ENCODE results near the gene CACNA2D3.

CACNA2D3 gene

DNA sequence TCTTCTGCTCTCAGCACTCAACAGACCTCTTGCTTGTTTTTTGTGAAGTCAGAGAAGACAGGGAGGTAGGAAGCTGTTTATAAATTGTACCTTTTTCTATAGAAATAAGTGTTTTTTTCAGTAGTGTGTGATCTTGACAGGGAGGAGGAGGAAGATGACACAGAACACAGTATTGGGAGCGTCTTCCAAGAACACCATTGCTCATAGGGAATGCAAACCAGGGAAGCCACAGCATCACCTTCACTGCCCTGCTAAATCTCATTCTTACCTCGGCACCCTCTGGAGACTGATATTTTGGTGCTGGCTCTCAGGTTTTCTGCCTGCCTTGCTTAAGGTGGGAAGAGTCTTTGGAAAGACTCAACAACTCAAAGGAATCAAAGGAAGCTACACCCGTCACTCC is 636.1 kb downstream of the CACNA2D3 start:
- TF ChIP-seq GATA3 (IDR thresholded peaks at IDR 0.05; ENCODE audit: low read depth, low read length) (no peak), GATA2 (IDR thresholded peaks at IDR 0.05; ENCODE audit: low read depth, low read length) (no peak)

DNA sequence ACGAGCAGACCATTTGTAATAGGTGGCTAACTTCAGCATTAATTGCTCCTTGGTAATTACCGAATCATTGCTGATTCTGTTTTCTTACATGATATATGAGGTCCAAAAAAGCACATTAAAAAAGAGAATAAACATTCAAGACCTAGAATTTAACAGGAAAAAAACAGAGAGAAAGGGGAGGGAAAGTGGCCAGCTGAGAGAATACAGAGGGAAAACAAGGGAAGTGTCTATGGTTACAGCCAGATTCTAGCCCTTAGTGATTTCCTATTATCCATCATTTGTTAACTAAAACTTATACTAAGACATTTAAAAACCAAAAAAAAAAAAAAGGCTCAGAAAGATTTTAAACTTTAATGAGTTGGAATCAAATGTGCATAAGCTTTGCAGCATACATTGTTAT is 636.8 kb downstream of the CACNA2D3 start:
- TF ChIP-seq GATA3 (IDR thresholded peaks at IDR 0.05; ENCODE audit: low read depth, low read length), result no peak
- TF ChIP-seq GATA2 (IDR thresholded peaks at IDR 0.05; ENCODE audit: low read depth, low read length), result no peak

GRCh38 chr3:54760201-54760600 is 637.8 kb downstream of the CACNA2D3 start:
- no peak for TF ChIP-seq GATA2 (IDR thresholded peaks at IDR 0.05; ENCODE audit: low read depth, low read length)
- TF ChIP-seq GATA3 (IDR thresholded peaks at IDR 0.05; ENCODE audit: low read depth, low read length), result no peak

- TF ChIP-seq GATA3 (IDR thresholded peaks at IDR 0.05; ENCODE audit: low read depth, low read length) (no peak), GATA2 (IDR thresholded peaks at IDR 0.05; ENCODE audit: low read depth, low read length) (no peak)
Observed at GRCh38 chr3:54761637-54762036, 639.3 kb downstream of the CACNA2D3 start.

DNA sequence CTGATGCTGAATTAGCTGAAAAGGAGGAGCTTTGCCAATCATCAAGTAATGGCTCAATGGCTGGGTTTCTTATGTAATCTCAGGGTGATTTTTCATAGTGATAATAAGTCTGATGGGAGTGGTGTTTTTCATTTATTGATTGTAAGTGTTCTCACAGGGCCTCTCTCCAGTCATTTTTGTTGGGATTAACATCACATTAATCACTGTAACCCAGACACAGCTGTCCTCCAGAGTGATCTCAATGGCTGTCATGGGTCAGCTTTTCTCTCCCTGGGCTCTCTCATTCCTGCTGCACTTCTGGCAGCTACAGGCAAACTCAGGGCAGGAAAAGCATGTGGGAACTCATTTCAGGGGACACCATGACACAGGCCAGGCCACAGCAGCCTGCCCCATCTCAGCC is 642.6 kb downstream of the CACNA2D3 start:
- TF ChIP-seq GATA2 (IDR thresholded peaks at IDR 0.05; ENCODE audit: low read depth, low read length), result no peak
- no peak for TF ChIP-seq GATA3 (IDR thresholded peaks at IDR 0.05; ENCODE audit: low read depth, low read length)

GRCh38 chr3:54771050-54771449 is 648.7 kb downstream of the CACNA2D3 start:
- TF ChIP-seq GATA2 (IDR thresholded peaks at IDR 0.05; ENCODE audit: low read depth, low read length) (peak; percentile 41; the same call in 1 of the 2 replicates), GATA3 (IDR thresholded peaks at IDR 0.05; ENCODE audit: low read depth, low read length) (no peak)

- TF ChIP-seq GATA2 (IDR thresholded peaks at IDR 0.05; ENCODE audit: low read depth, low read length) (no peak), GATA3 (IDR thresholded peaks at IDR 0.05; ENCODE audit: low read depth, low read length) (no peak)
Observed at GRCh38 chr3:54772051-54772450, 649.7 kb downstream of the CACNA2D3 start.

DNA sequence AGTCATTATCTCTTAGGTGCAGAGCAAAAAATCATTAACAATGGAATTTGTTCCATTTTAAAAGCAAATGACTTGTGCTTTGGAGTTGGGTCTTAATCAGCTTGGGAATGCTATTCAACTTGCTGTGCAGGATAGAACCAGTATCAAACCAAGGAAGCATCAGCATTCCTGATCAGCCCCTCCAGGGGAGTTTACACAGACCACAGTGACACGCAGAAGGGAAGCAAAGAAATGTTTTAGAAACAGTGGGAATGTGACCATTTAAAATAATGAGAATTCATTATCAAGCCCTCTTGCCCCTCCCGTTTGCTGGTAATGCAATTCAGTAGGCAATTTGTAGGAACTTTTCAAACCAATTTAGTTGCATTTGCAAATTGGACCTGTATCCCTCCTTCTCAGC is 650.4 kb downstream of the CACNA2D3 start:
- no peak for TF ChIP-seq GATA2 (IDR thresholded peaks at IDR 0.05; ENCODE audit: low read depth, low read length)
- no peak for TF ChIP-seq GATA3 (IDR thresholded peaks at IDR 0.05; ENCODE audit: low read depth, low read length)

DNA sequence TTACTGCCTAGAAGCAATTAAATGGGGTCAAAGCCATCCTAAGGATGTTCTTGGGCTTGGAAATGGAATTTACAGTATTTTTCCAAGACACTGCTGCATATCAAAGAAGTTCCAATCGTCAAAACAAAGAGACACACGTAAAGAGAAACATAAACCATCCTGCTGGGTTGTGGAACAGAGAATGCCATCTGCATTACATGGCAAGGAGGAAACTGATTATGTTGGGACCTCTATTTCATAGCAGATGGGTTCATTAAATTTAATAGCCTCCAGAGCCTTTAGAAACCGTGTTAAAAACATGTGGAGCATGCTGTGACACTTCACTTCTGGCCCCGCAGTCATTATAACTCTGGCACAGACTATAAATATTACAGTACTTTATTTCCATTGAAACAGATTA is 650.9 kb downstream of the CACNA2D3 start:
- TF ChIP-seq GATA3 (IDR thresholded peaks at IDR 0.05; ENCODE audit: low read depth, low read length) (no peak), GATA2 (IDR thresholded peaks at IDR 0.05; ENCODE audit: low read depth, low read length) (no peak)

- TF ChIP-seq GATA2 (IDR thresholded peaks at IDR 0.05; ENCODE audit: low read depth, low read length), result no peak
Observed at GRCh38 chr3:54776601-54777000, 654.2 kb downstream of the CACNA2D3 start.

- TF ChIP-seq GATA2 (IDR thresholded peaks at IDR 0.05; ENCODE audit: low read depth, low read length), result no peak
Observed at GRCh38 chr3:54777141-54777540, 654.8 kb downstream of the CACNA2D3 start.

- TF ChIP-seq GATA2 (IDR thresholded peaks at IDR 0.05; ENCODE audit: low read depth, low read length) (no peak), GATA3 (IDR thresholded peaks at IDR 0.05; ENCODE audit: low read depth, low read length) (no peak)
Observed at GRCh38 chr3:54780336-54780735, 658.0 kb downstream of the CACNA2D3 start.

DNA sequence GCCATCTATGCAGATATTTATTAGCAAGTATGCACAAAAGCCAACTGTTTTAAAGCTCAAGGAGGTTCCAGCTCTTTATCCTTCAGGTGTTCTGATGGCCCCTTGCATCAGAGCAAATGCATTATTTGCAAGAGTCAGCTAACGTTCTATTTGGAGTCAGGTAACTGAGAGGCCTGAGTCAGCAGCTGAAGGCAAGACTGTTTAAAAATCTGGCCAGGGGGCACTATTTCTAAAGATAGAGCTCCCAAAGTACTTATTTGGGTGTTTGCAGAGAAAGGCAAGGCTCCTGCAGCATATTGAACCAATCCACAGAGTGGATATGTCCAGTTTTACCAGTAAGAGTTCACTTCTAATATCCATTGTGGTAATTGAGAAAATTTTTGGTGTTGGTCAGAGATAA is 659.4 kb downstream of the CACNA2D3 start:
- TF ChIP-seq GATA2 (IDR thresholded peaks at IDR 0.05; ENCODE audit: low read depth, low read length) (no peak), GATA3 (IDR thresholded peaks at IDR 0.05; ENCODE audit: low read depth, low read length) (no peak)

DNA sequence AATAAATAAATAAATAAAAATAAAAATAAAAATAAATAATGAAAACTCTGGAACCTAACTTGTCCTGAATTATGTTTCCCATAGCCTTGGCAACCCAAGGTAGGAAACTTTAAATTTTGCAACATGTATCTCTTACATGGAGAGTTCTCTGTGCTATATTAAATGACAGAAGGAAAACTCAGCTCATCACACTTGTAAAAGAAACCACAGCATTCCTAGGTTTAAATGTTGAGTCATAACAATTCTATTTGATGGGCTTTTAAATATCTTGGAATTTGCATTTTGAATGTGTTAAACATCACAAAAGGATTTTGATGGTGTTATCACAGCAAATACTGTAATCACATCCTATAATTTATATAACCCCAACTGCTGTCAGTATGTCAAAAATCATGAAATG is 661.3 kb downstream of the CACNA2D3 start:
- TF ChIP-seq GATA3 (IDR thresholded peaks at IDR 0.05; ENCODE audit: low read depth, low read length), result no peak
- no peak for TF ChIP-seq GATA2 (IDR thresholded peaks at IDR 0.05; ENCODE audit: low read depth, low read length)

DNA sequence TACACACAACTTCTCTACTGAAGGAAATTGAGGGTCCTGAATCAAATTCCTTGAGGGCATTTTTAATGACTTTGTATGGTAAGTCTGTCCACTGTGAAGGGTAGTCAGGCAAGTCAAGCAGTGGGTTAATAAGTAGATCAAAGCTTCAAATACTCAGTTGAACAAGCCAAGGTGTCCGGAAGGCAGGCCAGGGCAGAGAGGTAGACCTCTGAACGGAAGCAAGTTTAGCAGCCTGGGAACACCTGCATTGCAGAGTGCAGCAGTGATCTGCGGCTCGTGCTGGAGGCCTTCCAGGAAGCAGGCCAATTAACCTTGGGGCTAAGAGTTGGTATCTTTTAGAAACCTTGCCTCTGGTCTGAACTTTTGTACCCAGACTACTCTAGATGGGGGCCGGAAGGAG is 661.7 kb downstream of the CACNA2D3 start:
- TF ChIP-seq GATA2 (IDR thresholded peaks at IDR 0.05; ENCODE audit: low read depth, low read length) (no peak), GATA3 (IDR thresholded peaks at IDR 0.05; ENCODE audit: low read depth, low read length) (no peak)

- TF ChIP-seq GATA2 (IDR thresholded peaks at IDR 0.05; ENCODE audit: low read depth, low read length), result no peak
- TF ChIP-seq GATA3 (IDR thresholded peaks at IDR 0.05; ENCODE audit: low read depth, low read length), result no peak
Observed at GRCh38 chr3:54785976-54786375, 663.6 kb downstream of the CACNA2D3 start.
